GM12873 (cell line): Measurements from ENCODE around the gene DHODH.

Source experiments
- CTCF ChIP-seq: IDR thresholded peaks from 2 replicates; pipeline ENCODE4 v1.5.1; 2012; ENCODE audit warnings: low read depth, mild to moderate bottlenecking, moderate library complexity, low read length, control low read depth; ENCODE audit not compliant: insufficient read depth; ENCODE audit errors: missing control alignments

The DHODH gene

GRCh38 chr16:72001180-72001874 is 7.2 kb upstream of the DHODH start:
- TF ChIP-seq CTCF, result no peak

- TF ChIP-seq CTCF, result no peak
Measured at GRCh38 chr16:72002619-72003018, 5.9 kb upstream of the DHODH start.

GRCh38 chr16:72009779-72010178 is 1.2 kb downstream of the DHODH start:
- TF ChIP-seq CTCF, result no peak

GRCh38 chr16:72012607-72013006 is 4.1 kb downstream of the DHODH start:
- no peak for TF ChIP-seq CTCF

GRCh38 chr16:72013389-72013788 is 4.8 kb downstream of the DHODH start:
- TF ChIP-seq CTCF, result no peak

GRCh38 chr16:72013888-72014581 is 5.5 kb downstream of the DHODH start:
- TF ChIP-seq CTCF, result no peak

GRCh38 chr16:72014675-72015074 is 6.1 kb downstream of the DHODH start:
- no peak for TF ChIP-seq CTCF
